Neural progenitor cell (in vitro differentiated cells): ENCODE data around the gene ULBP2.

Experiments used
- CTCF ChIP-seq: fragments of 200-600 bp; sonication (generic); IDR thresholded peaks from 2 replicates; pipeline ENCODE4 v1.5.1; 2017; ENCODE audit warnings: antibody characterized with exemption, mild to moderate bottlenecking
- EZH2 ChIP-seq: fragments of 200-600 bp; sonication (generic); IDR thresholded peaks from 2 replicates; pipeline ENCODE4 v1.6.1; 2017; ENCODE audit warnings: antibody characterized with exemption, mild to moderate bottlenecking, moderate library complexity
- EZH2phosphoT487 ChIP-seq: fragments of 200-600 bp; sonication (generic); IDR thresholded peaks from 2 replicates; pipeline ENCODE4 v1.6.1; 2017; ENCODE audit warnings: antibody characterized with exemption

GRCh38 chr6:149924206-149924932, 17.4 kb upstream of the ULBP2 start:
- TF ChIP-seq EZH2 (no peak), CTCF (no peak), EZH2phosphoT487 (no peak)
